Nephron (organoid): ENCODE data around the gene NCAPD2.

Experiments
- H3K27ac Mint-ChIP-seq, 3 experiments: 2 replicates each; pipeline ENCODE4 v1.8.0; 2020; ENCODE audit warnings: mixed read lengths in 3 of 3, mild to moderate bottlenecking in 2 of 3, moderate library complexity in 1 of 3
- H3K27me3 Mint-ChIP-seq: 2 replicates; pipeline ENCODE4 v1.8.0; 2021; ENCODE audit warnings: low read depth, mild to moderate bottlenecking, moderate library complexity, mixed read lengths
- H3K36me3 Mint-ChIP-seq: 2 replicates; pipeline ENCODE4 v1.8.0; 2020; ENCODE audit warnings: low read depth, mixed read lengths
- H3K4me1 Mint-ChIP-seq: 2 replicates; pipeline ENCODE4 v1.8.0; 2020; ENCODE audit warnings: mixed read lengths
- H3K4me3 Mint-ChIP-seq, 3 experiments: 2 replicates each; pipeline ENCODE4 v1.8.0; 2020; ENCODE audit warnings: mild to moderate bottlenecking in 3 of 3, mixed read lengths in 3 of 3, moderate library complexity in 2 of 3
- H3K9me3 Mint-ChIP-seq: 2 replicates; pipeline ENCODE4 v1.8.0; 2020; ENCODE audit warnings: mixed read lengths
- TF ChIP-seq, protein P1 (sequence below), 3 experiments: fragments of 200-600 bp; sonication (generic); IDR thresholded peaks; one replicate each; pipeline ENCODE4 v1.5.0; 2021; ENCODE audit warnings: antibody characterized with exemption in 3 of 3; ENCODE audit not compliant: unreplicated experiment in 3 of 3

NCAPD2 gene

GRCh38 chr12:6539314-6539682, 45.4 kb downstream of the NCAPD2 start:
- TF ChIP-seq, protein P1, sequence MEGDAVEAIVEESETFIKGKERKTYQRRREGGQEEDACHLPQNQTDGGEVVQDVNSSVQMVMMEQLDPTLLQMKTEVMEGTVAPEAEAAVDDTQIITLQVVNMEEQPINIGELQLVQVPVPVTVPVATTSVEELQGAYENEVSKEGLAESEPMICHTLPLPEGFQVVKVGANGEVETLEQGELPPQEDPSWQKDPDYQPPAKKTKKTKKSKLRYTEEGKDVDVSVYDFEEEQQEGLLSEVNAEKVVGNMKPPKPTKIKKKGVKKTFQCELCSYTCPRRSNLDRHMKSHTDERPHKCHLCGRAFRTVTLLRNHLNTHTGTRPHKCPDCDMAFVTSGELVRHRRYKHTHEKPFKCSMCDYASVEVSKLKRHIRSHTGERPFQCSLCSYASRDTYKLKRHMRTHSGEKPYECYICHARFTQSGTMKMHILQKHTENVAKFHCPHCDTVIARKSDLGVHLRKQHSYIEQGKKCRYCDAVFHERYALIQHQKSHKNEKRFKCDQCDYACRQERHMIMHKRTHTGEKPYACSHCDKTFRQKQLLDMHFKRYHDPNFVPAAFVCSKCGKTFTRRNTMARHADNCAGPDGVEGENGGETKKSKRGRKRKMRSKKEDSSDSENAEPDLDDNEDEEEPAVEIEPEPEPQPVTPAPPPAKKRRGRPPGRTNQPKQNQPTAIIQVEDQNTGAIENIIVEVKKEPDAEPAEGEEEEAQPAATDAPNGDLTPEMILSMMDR (IDR thresholded peaks at IDR 0.05; ENCODE audit: unreplicated experiment in 3 of 3) = no peak

GRCh38 chr12:6539707-6540134, 45.8 kb downstream of the NCAPD2 start:
- H3K36me3 Mint-ChIP-seq = peaks cover 46% of the 10 kb centered on the region
- peaks cover 52% of the 10 kb centered on the region for H3K4me1 Mint-ChIP-seq
- no peaks in the 10 kb centered on the region for H3K27me3 Mint-ChIP-seq
- H3K27ac Mint-ChIP-seq = peak overlapping the region; percentile 90 to 97 (median 94)
- TF ChIP-seq, protein P1 (IDR thresholded peaks at IDR 0.05; ENCODE audit: unreplicated experiment in 3 of 3) = no peak
- peak overlapping the region; percentile 2 to 58 (median 31) for H3K4me3 Mint-ChIP-seq
- no peaks in the 10 kb centered on the region for H3K9me3 Mint-ChIP-seq

More at GRCh38 chr12:6539314-6539682, 45.4 kb downstream of the NCAPD2 start:
- peaks cover 42% of the 10 kb centered on the region for H3K36me3 Mint-ChIP-seq
- no peaks in the 10 kb centered on the region for H3K27me3 Mint-ChIP-seq
- peak overlapping the region; percentile 2 to 31 (median 2) for H3K4me3 Mint-ChIP-seq
- H3K27ac Mint-ChIP-seq = peak overlapping the region; percentile 90 to 97 (median 94)
- no peaks in the 10 kb centered on the region for H3K9me3 Mint-ChIP-seq
- H3K4me1 Mint-ChIP-seq = peaks cover 49% of the 10 kb centered on the region

DNA sequence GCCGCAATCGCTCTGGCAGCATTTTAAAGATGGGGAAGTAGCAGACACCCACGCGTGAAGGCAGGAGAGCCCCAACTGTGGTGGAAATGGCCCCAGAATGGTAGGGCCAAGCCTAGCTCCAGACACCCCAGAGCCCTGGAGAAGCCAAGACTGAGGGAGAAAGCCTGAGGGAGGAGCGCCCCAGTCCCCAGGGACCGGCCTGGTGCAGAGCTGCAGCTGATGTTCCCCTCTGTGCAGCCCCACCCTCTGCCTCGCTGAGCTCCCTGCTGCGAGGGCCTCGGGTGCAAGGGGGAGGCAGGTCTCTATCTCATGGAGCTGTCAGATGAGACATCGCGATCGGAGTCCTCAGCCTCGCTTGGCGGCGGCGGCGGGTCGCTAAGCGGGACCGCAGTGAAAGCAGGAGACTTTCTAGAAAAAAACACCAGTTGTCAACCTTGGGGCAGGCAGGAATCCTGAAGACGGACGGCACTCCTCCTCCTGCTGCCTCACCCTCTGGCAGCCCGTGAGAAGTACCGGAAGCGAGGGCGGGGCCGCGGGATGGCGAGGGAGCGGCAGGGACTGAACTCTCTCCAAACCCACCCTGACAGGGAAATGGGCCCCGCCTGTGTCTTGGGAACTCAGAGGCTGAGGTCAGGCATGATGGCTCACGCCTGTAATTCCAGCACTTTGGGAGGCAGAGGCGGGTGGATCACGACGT, 46.4 kb downstream of the NCAPD2 start:
- peak overlapping the region; percentile 37 to 64 (median 58) for H3K4me3 Mint-ChIP-seq
- TF ChIP-seq, protein P1 (IDR thresholded peaks at IDR 0.05; ENCODE audit: unreplicated experiment in 3 of 3) = no peak
- H3K36me3 Mint-ChIP-seq = peaks cover 46% of the 10 kb centered on the region
- peak overlapping the region; percentile 90 to 97 (median 94) for H3K27ac Mint-ChIP-seq
- no peaks in the 10 kb centered on the region for H3K27me3 Mint-ChIP-seq
- peaks cover 52% of the 10 kb centered on the region for H3K4me1 Mint-ChIP-seq
- no peaks in the 10 kb centered on the region for H3K9me3 Mint-ChIP-seq

- Mint-ChIP-seq H3K4me3 (peak overlapping the region in 1 of 3 experiments; percentile 3), H3K27ac (peak overlapping the region; percentile 90 to 97 (median 94)), H3K27me3 (no peaks in the 10 kb centered on the region), H3K4me1 (peaks cover 55% of the 10 kb centered on the region), H3K9me3 (no peaks in the 10 kb centered on the region), H3K36me3 (peaks cover 51% of the 10 kb centered on the region)
- TF ChIP-seq, protein P1 (IDR thresholded peaks at IDR 0.05; ENCODE audit: unreplicated experiment in 3 of 3) = no peak
Observed at GRCh38 chr12:6541371-6542165, 47.7 kb downstream of the NCAPD2 start.

- H3K36me3 Mint-ChIP-seq = peaks cover 53% of the 10 kb centered on the region
- H3K27ac Mint-ChIP-seq = peak overlapping the region; percentile 90 to 93 (median 91)
- TF ChIP-seq, protein P1 (IDR thresholded peaks at IDR 0.05; ENCODE audit: unreplicated experiment in 3 of 3) = no peak
- H3K27me3 Mint-ChIP-seq = no peaks in the 10 kb centered on the region
- peaks cover 61% of the 10 kb centered on the region for H3K4me1 Mint-ChIP-seq
- H3K4me3 Mint-ChIP-seq = peak overlapping the region in 1 of 3 experiments; percentile 3
- H3K9me3 Mint-ChIP-seq = no peaks in the 10 kb centered on the region
Observed at GRCh38 chr12:6542209-6543009, 48.5 kb downstream of the NCAPD2 start.
